LoVo (cell line): ENCODE data around the gene SSBP2.

ENCODE experiments used
- DNase-seq: peaks from one replicate; pipeline ENCODE4 v3.0.0-alpha.2; 2016; ENCODE audit warnings: low spot score

SSBP2 gene

DNA sequence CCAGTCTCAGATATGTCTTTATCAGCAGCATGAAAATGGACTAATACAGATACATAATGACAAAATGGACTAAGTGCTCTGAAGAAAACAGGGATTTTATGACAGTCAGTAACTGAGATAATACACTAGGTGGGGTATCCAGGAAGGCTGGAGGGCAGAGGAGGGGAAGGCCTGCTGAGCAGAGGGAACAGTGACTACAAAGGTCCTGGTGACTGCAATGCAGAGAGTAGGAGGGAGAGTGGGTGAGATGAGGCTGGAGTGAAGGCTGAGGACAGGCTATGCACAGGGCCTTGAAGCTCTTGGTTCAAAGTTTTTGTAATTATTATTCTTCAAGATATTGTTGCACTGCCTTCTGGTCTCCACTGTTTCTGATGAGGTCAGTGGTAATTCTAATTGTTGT lies 361.9 kb downstream of the SSBP2 start:
- no peak for DNase-seq

DNA sequence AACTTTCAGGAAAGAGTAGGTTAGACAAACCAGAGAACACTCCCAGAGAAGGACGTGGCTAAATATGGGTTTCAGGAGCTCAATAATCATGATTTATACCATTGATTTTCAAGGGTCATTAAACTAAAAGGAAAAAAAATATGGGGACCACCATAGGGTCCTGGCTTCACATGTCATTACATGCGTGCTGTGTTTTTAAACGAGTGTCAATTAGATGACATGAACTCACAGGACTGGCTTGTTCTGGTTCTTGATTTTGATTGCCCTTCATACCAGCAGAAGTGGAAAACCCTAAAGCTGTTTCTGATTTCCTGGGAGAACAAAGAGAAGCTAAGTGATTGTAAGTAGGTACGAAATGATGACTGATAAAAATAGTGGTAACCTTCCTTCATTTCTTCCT lies 362.7 kb downstream of the SSBP2 start:
- DNase-seq: no peak

DNA sequence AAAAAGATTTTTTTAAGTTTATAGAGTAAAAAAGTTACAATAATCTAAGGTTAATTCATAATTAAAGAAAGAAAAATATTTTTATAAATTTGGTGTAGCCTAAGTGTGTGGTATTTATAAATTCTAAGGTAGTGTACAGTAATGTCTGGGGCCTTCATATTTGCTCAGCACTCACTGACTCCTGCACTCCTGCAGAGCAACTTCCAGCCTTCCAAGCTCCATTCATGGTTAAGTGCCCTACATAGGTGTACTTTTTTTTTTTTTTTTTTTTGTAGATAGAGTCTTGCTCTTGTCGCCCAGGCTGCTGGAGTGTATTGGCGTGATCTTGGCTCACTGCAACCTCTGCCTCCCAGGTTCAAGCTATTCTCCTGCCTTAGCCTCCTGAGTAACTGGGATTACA lies 367.0 kb downstream of the SSBP2 start:
- DNase-seq: no peak

DNA sequence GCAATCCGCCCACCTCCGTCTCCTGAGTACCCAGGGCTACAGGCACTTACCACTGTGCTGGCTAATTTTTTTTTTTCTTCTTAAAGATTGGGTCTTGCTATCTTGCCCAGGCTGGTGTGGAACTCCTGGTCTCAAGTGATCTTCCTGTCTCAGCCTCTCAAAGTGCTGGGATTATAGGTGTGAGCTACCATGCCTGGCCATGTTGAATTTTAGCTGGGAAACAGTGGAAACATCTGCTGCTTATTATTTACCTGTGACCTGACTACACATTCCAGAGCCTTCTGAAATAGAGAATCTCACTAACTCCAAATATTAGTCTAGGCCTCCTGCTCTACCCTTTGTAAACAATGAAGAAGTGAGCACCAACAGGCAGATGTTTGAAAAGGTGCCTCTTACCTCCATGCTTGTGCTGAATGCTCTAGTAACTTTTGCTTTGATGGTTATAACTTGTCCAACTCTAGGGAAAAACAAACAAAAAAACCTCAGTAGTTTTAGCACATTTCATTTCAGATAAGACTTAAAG lies 379.5 kb downstream of the SSBP2 start:
- no peak for DNase-seq

DNA sequence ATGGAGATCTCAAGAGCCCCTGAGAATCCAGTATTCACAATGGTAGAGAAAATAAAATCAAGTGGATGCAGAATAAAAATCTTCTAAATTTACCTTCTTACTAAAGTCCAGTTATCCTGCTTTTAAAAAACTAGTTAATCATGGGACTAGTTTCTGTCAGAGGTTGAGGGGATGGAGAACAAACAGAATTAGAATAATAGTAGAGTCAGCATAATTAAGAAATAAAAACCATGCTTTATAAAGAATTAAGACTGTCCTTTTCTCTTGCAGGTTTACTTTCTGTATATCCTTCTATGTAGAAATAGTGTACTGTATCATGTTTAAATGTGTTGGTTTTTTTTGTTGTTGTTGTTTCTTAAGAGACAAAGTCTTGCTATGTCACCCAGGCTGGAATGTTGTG lies 380.0 kb downstream of the SSBP2 start:
- DNase-seq: no peak

DNA sequence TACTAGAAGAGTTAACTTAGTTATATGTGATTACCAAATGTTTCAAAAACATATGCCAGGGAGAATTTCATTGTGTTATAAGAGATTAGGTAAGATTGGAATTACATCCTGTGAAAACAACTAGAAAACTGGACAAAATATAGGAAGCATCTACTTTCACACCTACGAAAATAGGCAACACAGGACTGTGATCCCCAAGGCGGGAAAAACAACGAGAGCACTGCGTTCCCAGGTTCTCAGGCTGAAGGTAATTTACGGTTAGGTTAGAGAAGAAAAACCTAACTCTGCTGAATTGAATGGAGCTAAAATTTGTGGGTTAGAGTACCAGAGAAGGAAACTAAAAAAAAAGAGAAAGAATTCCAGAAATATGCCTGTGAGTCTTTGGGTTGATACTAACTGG lies 385.4 kb downstream of the SSBP2 start:
- no peak for DNase-seq

DNA sequence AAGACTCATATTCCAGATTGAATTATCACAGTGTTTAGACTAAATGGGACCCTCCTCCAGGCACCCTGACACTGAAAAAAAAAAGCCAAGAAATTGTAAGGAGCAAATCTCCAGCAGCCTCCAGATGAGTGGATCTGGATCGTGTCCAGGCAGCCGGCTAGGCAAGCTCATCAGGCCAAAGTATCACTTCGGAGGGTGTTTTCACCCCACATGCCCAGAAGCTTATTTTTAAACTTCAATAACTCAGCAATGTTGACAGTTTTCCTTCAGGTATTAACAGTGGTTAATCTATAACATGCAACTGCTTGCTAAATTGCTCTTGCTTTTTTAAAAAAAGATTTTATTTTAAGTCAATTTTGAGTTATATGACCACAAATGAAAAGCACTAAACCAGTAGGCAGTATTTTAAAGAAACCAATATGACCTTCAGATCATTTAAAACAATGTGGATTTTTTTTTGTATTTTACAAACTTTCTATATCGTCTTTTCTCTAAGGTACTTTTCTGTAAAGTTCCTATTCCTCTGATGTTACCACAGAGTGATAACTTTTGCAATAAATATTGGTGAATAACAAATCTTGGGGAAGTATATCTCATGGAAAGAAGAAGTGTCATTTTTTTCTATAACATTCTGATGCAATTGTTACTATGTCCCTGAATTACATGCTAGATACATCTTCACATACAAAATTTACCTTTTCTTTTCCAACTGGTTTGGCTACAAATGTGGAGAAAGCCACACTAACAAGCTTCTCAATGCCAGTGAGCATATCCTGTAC lies 387.6 kb downstream of the SSBP2 start:
- no peak for DNase-seq
